GM18870 (cell line): Measurements from ENCODE around the gene OGFR.

Source experiments
- ATAC-seq: cut with Tn5 transposase; IDR thresholded peaks from one replicate; pipeline ENCODE4 v1.9.1; 2021; ENCODE audit warnings: moderate library complexity; ENCODE audit not compliant: unreplicated experiment

The OGFR gene

DNA sequence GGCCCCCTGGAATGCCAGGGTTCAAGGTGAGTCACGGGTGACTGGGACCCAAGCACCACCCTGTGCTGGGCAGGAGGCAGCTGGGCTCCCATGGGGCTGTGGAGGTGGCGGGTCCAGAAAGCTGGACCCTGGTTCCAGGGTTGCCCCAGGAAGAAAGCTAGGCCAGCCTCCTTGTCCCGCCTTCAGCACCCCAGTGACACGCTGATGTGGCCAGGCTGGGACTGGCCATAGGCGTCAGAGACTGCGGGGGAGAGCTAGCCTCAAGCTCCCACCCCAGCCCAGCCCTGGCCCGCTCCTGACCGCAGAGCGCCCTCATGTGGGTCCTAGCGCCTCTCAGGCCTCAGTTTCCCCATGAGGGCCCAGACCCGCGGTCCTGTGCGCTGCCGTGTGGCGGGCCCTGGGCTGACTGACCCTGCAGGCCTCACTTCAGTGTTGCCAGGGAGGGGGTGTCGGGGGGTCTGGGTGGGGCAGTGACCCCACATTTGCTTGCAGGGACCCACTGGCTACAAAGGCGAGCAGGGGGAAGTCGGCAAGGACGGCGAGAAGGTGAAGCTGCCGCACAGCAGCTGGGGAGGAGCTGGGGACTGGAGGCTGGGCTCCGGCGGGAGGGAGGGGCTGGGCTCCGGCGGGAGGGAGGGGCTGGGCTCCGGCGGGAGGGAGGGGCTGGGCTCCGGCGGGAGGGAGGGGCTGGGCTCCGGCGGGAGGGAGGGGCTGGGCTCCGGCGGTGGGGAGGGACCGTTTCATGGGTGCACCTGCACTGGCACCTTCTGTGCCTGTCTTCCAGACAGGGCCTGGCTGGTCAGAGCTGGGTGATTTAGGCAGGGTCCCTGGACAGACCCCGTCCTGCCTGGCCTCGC is 20.1 kb downstream of the OGFR start:
- ATAC-seq = no peak

DNA sequence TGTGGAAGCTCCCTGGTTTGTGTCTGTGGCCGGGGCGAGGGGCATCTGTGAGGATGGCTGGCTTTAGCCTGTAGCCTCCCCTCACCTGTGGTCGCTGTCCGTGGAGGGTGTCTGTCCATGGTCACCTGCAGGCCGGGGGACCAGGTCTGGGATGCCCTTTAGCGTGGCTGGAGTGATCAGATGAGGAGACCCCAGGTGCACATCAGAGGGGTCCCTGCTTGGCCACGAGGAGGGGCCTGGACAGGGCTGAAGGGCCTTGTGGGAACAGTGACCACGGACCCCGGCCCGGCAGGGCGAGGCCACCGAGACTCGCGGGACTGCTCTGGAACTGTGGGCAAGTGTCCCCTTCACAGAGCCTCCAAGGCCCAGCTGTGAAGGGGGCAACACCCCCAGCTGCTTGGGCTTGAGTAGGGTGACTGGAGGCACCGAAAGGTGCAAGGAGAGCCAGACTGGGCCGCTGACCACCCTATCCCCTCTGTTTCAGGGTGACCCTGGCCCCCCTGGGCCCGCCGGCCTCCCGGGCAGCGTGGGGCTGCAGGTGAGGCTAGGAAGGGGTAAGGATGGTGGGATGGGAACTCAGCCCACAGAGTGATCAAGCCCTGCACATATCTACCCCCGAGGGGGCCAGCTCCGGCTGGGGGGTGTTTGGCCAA is 20.8 kb downstream of the OGFR start:
- no peak for ATAC-seq

- no peak for ATAC-seq
These were observed 21.5 kb downstream of the OGFR start for GRCh38 chr20:62825986-62826645.

GRCh38 chr20:62826646-62827310 is 22.1 kb downstream of the OGFR start:
- ATAC-seq = no peak

GRCh38 chr20:62827311-62828038 is 22.8 kb downstream of the OGFR start:
- no peak for ATAC-seq

DNA sequence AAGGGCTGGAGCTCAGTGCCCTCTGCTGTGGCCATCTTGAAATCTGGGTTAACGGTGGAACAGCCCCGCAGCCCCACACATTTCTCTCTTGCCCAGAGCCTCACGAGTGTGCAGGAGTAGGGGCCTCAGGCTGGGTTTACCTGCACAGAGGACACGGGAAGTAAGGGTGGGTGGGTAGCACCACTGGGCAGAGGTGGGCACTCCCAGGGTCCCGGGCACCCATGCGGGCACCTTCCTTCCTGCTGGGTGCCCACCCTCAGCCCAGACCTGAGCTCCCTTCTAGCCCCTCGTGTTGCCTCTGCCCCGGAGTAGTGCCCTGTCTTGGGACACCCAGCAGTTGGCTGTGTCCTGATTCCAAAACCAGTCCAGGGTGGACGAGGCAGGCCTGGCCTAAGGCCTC is 23.4 kb downstream of the OGFR start:
- no peak for ATAC-seq

GRCh38 chr20:62828511-62829230 is 24.0 kb downstream of the OGFR start:
- ATAC-seq = no peak

GRCh38 chr20:62829231-62830230 is 24.9 kb downstream of the OGFR start:
- ATAC-seq = no peak

GRCh38 chr20:62830251-62830650 is 25.6 kb downstream of the OGFR start:
- ATAC-seq = no peak

- no peak for ATAC-seq
These were observed 26.2 kb downstream of the OGFR start for GRCh38 chr20:62830821-62831220.

- ATAC-seq = no peak
These were observed 26.7 kb downstream of the OGFR start for GRCh38 chr20:62831361-62831788.

GRCh38 chr20:62831854-62832211 is 27.2 kb downstream of the OGFR start:
- ATAC-seq = no peak

- peak; percentile 62 for ATAC-seq
These were observed 27.7 kb downstream of the OGFR start for GRCh38 chr20:62832212-62832922.

DNA sequence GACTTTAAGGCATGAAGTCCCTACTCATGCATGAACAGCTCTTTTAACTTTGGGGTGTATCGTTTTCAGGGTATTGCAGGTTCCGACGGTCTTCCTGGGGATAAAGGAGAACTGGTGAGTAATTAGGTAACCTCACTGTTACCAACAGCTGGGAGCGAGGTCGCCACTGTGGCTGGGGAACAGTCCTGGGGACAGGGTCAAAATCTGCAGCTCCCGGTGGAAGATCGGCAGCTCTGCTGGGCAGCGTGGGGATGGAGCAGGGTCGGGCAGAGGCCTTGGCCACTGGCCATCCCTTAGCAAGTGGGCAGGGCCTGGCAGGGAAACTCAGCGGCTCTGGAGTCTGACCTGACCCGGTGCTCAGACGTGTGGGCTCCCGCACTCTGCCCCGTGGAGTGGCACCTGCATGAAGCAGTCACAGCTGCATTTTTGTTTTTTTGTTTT is 28.3 kb downstream of the OGFR start:
- peak; percentile 28 for ATAC-seq

GRCh38 chr20:62834967-62835730 is 30.5 kb downstream of the OGFR start:
- no peak for ATAC-seq

DNA sequence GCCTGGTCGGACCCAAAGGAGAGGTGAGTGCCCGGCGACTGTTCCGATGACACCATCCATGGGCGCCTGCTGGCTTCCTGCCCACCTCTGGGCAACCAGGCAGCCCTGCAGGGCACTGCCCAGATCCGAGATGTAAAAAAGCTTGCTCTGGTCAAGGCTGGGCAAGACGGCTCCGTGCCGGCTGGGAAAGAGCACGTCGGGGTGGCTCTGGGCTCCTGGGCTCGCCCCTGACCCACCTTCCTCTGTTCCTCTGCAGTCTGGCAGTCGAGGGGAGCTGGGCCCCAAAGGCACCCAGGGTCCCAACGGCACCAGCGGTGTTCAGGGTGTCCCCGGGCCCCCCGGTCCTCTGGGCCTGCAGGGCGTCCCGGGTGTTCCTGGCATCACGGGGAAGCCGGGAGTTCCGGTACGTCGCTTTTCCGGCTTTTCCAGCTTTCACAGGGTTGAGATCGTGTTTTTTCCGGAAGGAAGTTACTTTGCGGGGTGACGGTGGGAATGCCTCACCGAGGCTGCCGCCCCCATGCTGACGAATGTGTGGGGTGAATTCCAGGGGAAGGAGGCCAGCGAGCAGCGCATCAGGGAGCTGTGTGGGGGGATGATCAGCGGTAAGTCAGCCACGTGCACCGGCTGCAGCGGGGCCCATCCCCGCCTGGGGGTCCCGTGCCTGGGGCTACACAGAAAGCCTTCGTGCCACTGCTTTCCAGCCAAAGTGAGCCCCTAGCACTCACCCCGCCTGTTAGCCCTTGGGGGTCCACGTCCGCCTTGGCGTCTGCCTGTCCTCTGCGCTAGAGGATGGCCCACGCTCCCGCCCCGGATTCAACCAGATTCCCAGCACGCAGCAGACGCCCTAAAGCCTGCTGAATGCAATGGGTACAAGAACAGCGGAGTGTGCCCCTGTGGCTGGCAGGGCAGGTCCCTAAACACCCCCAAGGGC is 31.6 kb downstream of the OGFR start:
- ATAC-seq = no peak
